Epidermal melanocyte (primary cell): ENCODE data around the gene POTEH.
"Not testable (repeated sequence)": the region's sequence is repeated elsewhere in the genome, so short reads cannot be mapped to it uniquely, and the experiment has no call there.

Experiments
- DNase-seq: peaks from one replicate; pipeline ENCODE4 v3.0.0; 2011; ENCODE audit warnings: low spot score; ENCODE audit not compliant: insufficient read length

The POTEH gene

DNA sequence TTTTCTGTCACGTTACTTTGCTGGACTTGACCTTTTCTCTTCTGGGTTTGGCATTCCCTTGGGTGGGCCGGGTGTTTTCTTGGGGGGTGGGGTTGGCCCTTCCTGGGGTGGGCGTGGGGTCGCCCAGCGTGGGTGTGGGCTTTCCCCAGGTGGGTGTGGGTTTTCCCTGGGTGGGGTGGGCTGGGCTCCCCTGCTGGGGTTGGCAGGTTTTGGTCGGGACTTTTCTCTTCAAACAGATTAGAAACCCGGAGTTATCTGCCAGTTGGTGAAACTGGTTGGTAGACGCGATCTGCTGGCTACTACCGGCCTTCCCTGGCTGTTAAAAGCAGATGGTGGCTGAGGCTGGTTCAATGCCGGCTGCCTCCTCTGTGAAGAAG, at the start of gene POTEH:
Gene POTEH (plus strand): TSS at position 278 of the 377 bp plus-strand sequence. CDS start 52 bp downstream, at position 330.
- DNase-seq: not testable (repeated sequence)

GRCh38 chr22:15642288-15642861, 47.5 kb upstream of the POTEH start:
- not testable (repeated sequence) for DNase-seq

- not testable (repeated sequence) for DNase-seq
Measured at GRCh38 chr22:15651954-15652353, 37.9 kb upstream of the POTEH start.

GRCh38 chr22:15652738-15653137, 37.1 kb upstream of the POTEH start:
- DNase-seq: not testable (repeated sequence)

GRCh38 chr22:15653241-15653640, 36.6 kb upstream of the POTEH start:
- not testable (repeated sequence) for DNase-seq

DNA sequence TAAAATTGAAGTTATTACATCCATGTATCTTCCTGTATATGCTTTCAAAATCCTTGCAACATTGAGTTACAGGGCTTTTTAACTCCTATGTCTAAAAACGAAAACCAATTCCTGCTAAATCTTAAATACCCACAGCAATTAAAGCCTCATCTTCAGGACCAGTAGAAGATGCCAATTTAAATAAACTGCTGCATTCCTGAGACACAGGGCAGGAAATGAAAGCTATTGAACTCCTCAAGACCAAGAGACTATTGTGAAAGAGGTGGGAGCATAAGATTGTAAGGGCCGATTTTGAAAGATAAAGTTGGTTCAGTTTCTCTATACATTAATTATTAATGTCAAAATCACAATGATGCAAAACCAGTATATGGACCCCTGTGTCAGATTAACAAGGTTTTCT, 28.7 kb upstream of the POTEH start:
- DNase-seq: not testable (repeated sequence)

- not testable (repeated sequence) for DNase-seq
Measured at GRCh38 chr22:15664682-15665081, 25.1 kb upstream of the POTEH start.

- not testable (repeated sequence) for DNase-seq
Measured at GRCh38 chr22:15665478-15665877, 24.3 kb upstream of the POTEH start.

- DNase-seq: not testable (repeated sequence)
Measured at GRCh38 chr22:15669430-15669829, 20.4 kb upstream of the POTEH start.

DNA sequence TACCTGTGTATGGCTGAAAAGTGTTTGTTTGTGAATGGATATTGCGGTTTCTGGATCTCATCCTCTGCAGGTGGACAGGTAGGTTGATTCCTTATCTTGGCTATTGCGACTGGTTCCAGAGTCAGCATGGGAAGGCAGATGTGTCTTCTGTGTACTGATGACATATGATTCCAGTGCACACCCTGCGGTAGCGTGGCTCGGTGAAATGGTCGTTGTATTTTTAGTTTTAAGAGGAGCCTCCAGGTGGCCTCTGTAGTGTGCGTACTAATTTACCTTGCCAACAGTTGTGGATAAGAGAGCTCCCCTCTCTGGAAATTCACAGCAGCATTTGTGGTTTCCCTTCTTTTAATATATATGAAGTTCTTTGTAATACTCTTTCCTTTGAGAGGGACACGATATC, 10.1 kb upstream of the POTEH start:
- DNase-seq: not testable (repeated sequence)

GRCh38 chr22:15684115-15684514, 5.7 kb upstream of the POTEH start:
- not testable (repeated sequence) for DNase-seq

- not testable (repeated sequence) for DNase-seq
Measured at GRCh38 chr22:15684695-15685094, 5.1 kb upstream of the POTEH start.

DNA sequence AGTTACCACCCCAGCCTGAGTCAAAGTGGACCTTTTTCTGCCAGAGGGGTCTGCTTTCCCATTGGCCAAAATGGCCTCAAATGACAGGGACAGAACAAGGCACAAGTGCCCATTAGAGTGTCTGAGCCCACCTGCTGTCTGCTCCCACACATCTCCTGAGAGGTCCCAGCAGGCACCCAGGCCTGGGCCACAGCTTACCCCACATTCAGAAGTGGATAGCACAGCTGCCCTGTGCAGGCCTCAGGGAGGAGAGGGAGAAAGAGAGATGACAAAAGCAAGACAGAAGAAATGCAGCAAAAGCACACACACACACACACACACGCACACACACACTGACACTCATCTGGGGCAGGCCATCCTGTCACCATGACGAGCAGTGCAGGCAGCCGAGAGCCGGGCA, 4.2 kb upstream of the POTEH start:
- not testable (repeated sequence) for DNase-seq

DNA sequence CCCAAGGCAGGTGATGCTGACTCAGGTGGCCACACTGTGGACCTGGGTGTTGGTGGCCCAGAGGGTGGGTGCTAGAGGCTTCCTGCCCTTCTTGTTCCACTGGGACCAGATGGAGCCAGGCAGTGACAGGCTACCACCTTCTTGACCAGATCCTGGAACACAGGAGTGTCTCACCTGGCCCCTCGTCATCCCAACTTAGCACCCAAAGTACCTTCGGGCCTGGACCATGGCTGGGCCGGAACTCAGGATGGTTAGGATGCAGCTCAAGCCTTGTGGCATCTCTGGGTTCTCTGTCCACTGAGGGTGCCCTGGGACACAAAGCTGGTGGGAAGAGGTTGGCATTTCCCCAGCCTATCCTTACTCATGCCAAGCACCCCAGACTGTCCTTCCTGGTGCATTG, 2.7 kb upstream of the POTEH start:
- not testable (repeated sequence) for DNase-seq

DNA sequence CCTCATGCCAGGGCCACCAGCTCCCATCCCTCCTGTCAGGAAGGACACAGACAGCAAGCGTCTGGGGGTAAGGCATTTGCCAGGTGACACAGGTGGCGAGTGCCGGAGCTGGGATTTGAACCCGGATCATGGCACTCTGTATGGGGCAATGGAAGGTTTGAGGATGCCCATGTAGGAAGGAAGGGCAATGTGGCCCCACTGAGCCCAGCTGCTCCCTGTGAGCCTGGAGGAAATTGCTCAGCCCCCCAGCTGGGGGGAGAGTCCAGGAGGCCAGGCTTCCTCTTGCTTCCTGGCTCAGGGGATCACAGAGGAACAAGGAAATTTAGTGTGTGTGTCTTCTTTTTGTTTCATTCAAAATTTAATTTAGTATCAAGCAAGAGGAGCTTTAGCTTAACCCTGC, 2.1 kb upstream of the POTEH start:
- DNase-seq: not testable (repeated sequence)

DNA sequence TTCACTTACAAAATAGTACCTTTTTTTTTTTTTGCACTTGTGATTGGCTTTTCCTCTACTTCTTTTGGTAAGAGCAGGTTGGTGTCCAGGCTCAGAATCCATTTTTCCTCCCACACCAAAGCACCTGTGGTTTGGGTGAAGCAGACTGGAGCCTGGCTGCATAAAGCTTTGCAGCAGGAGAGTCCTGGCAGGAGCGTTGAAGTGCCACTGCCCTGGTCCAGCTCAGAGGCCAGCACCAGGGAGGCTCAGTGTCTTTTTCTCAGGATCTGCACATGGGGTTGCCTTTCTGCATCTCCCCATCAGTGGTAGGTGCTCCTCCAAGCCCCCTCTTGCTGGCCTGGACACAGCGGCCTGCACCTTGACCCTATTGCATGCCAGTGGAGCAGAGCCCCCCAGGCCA, 1.7 kb upstream of the POTEH start:
- not testable (repeated sequence) for DNase-seq

GRCh38 chr22:15689012-15689748, 646 bp upstream of the POTEH start:
- not testable (repeated sequence) for DNase-seq

DNA sequence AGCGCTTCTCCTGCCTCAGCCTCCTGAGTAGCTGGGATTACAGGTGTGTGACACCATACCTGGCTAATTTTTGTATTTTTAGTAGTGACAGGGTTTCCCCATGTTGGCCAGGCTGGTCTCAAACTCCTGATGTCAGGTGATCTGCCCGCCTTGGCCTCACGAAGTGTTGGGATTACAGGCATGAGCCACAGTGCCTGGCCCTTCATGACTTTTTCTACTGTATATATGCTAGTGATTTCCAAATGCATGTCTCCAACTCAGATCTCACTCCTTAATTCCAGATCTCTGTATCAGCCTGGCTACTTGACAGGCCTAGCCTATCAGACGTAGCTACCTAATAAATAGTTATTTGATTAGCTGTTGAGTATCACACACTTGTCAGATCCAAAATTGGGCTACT, 23.8 kb downstream of the POTEH start:
- DNase-seq: not testable (repeated sequence)

DNA sequence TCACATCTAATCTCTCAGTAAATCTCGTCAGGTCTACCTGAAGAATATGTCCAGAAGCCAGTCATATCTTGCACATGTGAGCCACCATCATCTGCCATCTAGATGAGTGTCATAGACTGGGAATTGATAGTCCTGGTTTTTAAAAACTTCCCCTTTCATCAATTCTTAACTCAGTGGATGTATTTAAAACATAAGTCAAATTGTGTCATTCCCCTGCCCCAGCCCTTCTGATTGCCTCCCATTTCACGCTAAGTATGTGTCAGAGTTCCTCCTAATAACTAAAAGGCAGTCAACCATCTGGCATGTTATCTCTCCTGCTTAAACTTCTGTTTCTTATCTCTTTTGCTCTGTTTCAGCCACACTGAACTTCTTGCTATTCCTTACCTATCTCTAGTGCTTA, 24.3 kb downstream of the POTEH start:
- not testable (repeated sequence) for DNase-seq

DNA sequence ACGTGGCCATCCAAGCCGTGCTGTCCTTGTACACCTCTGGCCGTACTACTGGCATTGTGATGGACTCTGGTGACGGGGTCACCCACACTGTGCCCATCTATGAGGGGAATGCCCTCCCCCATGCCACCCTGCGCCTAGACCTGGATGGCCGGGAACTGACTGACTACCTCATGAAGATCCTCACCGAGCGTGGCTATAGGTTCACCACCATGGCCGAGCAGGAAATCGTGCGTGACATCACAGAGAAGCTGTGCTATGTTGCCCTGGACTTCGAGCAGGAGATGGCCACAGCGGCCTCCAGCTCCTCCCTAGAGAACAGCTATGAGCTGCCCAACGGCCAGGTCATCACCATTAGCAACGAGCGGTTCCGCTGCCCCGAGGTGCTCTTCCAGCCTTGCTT, 32.1 kb downstream of the POTEH start:
- not testable (repeated sequence) for DNase-seq

DNA sequence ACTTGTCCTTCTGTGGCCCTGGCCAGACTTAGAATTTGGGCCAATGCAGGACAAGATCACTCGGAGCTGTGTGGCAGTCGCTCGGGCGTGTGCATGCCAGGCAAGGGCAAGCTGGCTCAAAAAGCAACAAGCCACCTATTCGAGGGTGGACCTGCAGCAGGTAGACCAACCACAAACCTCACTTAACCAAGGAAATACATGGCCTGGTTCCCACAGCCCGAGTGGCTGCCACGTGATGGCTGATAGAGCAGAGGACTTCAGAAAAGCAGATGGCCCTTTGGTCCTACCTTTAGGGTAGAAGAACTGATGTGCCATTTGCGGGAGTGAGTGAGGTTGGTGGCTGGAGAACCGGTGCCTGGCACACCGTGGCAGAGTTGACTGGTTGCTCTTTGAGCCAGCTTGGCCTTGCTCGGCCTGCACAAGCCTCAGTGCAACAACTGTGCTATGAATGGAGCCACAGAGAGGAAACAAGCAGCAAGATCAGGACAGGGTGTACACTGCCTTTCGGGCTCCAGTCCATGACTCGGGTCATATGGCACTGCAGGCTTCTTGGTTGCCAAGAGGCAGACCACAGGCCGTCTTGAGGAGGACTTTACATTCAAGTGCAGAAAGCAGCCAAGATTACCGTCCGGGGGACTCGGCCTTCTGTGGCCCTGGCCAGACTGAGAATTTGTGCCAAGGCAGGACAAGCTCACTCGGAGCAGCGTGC, 39.5 kb downstream of the POTEH start:
- not testable (repeated sequence) for DNase-seq

DNA sequence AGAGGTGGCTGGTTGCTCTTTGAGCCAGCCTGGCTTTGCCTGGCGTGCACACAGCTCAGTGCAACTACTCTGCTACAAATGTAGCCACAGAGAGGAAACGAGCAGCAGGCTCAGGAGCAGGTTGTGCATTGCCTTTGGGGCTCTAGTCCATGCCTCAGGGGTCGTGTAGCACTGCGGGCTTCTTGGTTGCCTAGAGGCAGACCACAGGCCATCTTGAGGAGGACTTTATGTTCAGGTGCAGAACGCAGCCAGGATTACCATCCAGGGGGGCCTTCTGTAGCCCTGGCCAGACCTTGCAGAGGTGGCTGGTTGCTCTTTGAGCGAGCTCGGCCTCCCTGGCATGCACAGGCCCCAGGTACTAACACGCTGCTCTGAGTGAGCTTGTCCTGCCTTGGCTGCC, 41.2 kb downstream of the POTEH start:
- not testable (repeated sequence) for DNase-seq
